GM12878 (cell line): ENCODE results near the gene RBMS3. TPM values are rescaled to one million over a fixed set of nuclear protein-coding genes. Genes with fewer than 3 reads are reported as not detected.

Experiments used
- ATAC-seq: fragments of 200-7000 bp; cut with Tn5 transposase; 3 replicates; pipeline ENCODE4 v1.9.1; 2020; ENCODE audit warnings: mild to moderate bottlenecking, moderate library complexity
- BruUV-seq: library from RNA; stranded (reverse); fragments of 400-500 nt; replicated peaks from 2 replicates; lab custom pipeline; 2021; lab: Mats Ljungman, UMichigan
- CTCF ChIA-PET: fragments of 300-600 bp; sonication (Branson Sonifier 250); formaldehyde crosslinking; extraction: SDS; loops from one replicate; lab custom pipeline; 2021; ENCODE audit warnings: inconsistent platforms; lab: Yijun Ruan, JAX
- POLR2A ChIA-PET: fragments of 350-600 bp; formaldehyde crosslinking; extraction: SDS; loops from one replicate; lab custom pipeline; 2021; ENCODE audit warnings: inconsistent platforms; lab: Charles Lee
- RAD21 ChIA-PET: fragments of 300-600 bp; sonication (Branson Sonifier 250); formaldehyde crosslinking; loops from one replicate; lab custom pipeline; 2023; ENCODE audit warnings: antibody characterized with exemption; ENCODE audit not compliant: unreplicated experiment; lab: Charles Lee
- SMC1A ChIA-PET: fragments of 300-600 bp; sonication (Branson Sonifier 250); formaldehyde crosslinking; loops from one replicate; lab custom pipeline; 2023; ENCODE audit not compliant: unreplicated experiment, uncharacterized antibody; lab: Charles Lee
- DNase-seq: peaks from one replicate; pipeline ENCODE4 v3.0.0-alpha.2; 2011; ENCODE audit warnings: low read depth, low spot score
- FAIRE-seq: peaks from 3 replicates; lab custom pipeline; 2011; peaks lifted over from hg19 to GRCh38; lab: Jason Lieb, UNC
- H2AFZ ChIP-seq: 2 replicates; pipeline ENCODE4 v1.6.0; 2011; ENCODE audit warnings: low read depth, low read length, control low read depth; ENCODE audit not compliant: control insufficient read depth
- H3K27ac ChIP-seq: 2 replicates; pipeline ENCODE4 v1.5.1; 2011; ENCODE audit warnings: control low read depth; ENCODE audit not compliant: control insufficient read depth, insufficient read depth
- H3K27me3 ChIP-seq, 2 experiments: replicated peaks in 1 of 2; 2 replicates each; pipeline versions ENCODE4 v1.6.0 to v1.6.1; 2011; ENCODE audit warnings: low read length in 1 of 2; ENCODE audit not compliant: control insufficient read depth in 2 of 2, insufficient read depth in 2 of 2
- H3K36me3 ChIP-seq, 2 experiments: 2 replicates each; pipeline ENCODE4 v1.5.1; 2011; ENCODE audit warnings: low read length in 1 of 2; ENCODE audit not compliant: control insufficient read depth in 2 of 2, insufficient read depth in 2 of 2
- H3K4me1 ChIP-seq: 2 replicates; pipeline ENCODE4 v1.6.1; 2011; ENCODE audit warnings: mild to moderate bottlenecking, low read length, moderate library complexity, mixed read lengths; ENCODE audit not compliant: control insufficient read depth, insufficient read depth
- H3K4me2 ChIP-seq: 2 replicates; pipeline ENCODE4 v1.6.0; 2011; ENCODE audit warnings: control low read depth; ENCODE audit not compliant: control insufficient read depth, insufficient read depth
- H3K4me3 ChIP-seq: fragments of 200-600 bp; sonication (generic); 2 replicates; pipeline ENCODE4 v1.5.1; 2016
- H3K79me2 ChIP-seq: 2 replicates; pipeline ENCODE4 v1.6.0; 2011; ENCODE audit warnings: low read length; ENCODE audit not compliant: control insufficient read depth, insufficient read depth
- H3K9ac ChIP-seq: 2 replicates; pipeline ENCODE4 v1.8.0; 2011; ENCODE audit warnings: low read length, control low read depth, mixed read lengths; ENCODE audit not compliant: control insufficient read depth, insufficient read depth
- H3K9me3 ChIP-seq: replicated peaks from 3 replicates; pipeline ENCODE4 v1.5.1; 2011; ENCODE audit warnings: mild to moderate bottlenecking, low read length; ENCODE audit not compliant: control insufficient read depth, insufficient read depth
- H4K20me1 ChIP-seq: 2 replicates; pipeline ENCODE4 v1.6.0; 2011; ENCODE audit not compliant: control insufficient read depth, insufficient read depth
- ELK1 ChIP-seq: IDR thresholded peaks from 2 replicates; pipeline ENCODE4 v1.6.1; 2012; ENCODE audit warnings: low read depth, low read length, improper control_type of control experiment
- NFYA ChIP-seq: IDR thresholded peaks from 2 replicates; pipeline ENCODE4 v1.6.1; 2011; ENCODE audit warnings: low read depth, mild to moderate bottlenecking, low read length, improper control_type of control experiment, borderline replicate concordance
- RBBP5 ChIP-seq: fragments of 200-600 bp; sonication (generic); conservative IDR thresholded peaks from 2 replicates; pipeline ENCODE4 v1.6.1; 2016
- TCF3 ChIP-seq: IDR thresholded peaks from 2 replicates; pipeline ENCODE4 v1.6.1; 2012; ENCODE audit warnings: low read depth, mild to moderate bottlenecking, low read length, borderline replicate concordance; ENCODE audit not compliant: insufficient read depth
- YBX1 ChIP-seq: fragments of 450-650 bp; IDR thresholded peaks from 2 replicates; pipeline ENCODE4 v1.6.1; 2016; ENCODE audit warnings: antibody characterized with exemption
- ZNF24 ChIP-seq: fragments of 450-650 bp; IDR thresholded peaks from 2 replicates; pipeline ENCODE4 v1.6.1; 2017; ENCODE audit warnings: antibody characterized with exemption, mild to moderate bottlenecking
- WGBS: methylation state at CpG from one replicate; pipeline ENCODE4 v1.1.6; 2016; ENCODE audit warnings: low lambda C conversion rate; ENCODE audit not compliant: insufficient replicate concordance, insufficient coverage; ENCODE audit errors: missing lambda C conversion rate; 5-methylcytosine and 5-hydroxymethylcytosine counted together
- in situ Hi-C: fragments of 300-500 bp; cut with MboI; formaldehyde crosslinking; loops from 9 replicates; pipeline ENCODE4 v1.14.3; 2018; ENCODE audit warnings: mixed read lengths
- intact Hi-C: fragments of 100-400 bp; cut with micrococcal nuclease; formaldehyde crosslinking; loops from one replicate; pipeline ENCODE4 v1.14.2; 2022; ENCODE audit not compliant: unreplicated experiment
- polyA plus RNA-seq, 11 experiments: library from polyadenylated mRNA; depleted of rRNA in 4 of 11; unstranded in 6 of 11; stranded (reverse) in 5 of 11; fragments of >200 nt; fragmentation: Nextera tagmentation in 4 of 11; fragmentation: Illumina TruSeq in 1 of 11; extraction: Ambion mirVana in 4 of 11; extraction: Trizol in 1 of 11; gene quantifications; 1 replicate in 1 of 11; 2 replicates in 10 of 11; pipeline versions ENCODE4 v1.2.1 to v1.2.3, GENCODE V29; 2011 to 2016; ENCODE audit warnings: inconsistent platforms in 2 of 11, missing spikeins in 2 of 11, low read depth in 1 of 11
- total RNA-seq, 4 experiments: library from RNA; depleted of rRNA in 3 of 4; stranded (reverse); fragments of >200 nt in 3 of 4; fragmentation: Illumina TruSeq in 1 of 4; extraction: Trizol in 1 of 4; gene quantifications; 2 replicates each; pipeline versions ENCODE4 v1.2.1 to v1.2.3, GENCODE V29; 2013 to 2021

The RBMS3 gene
- total and polyA plus RNA-seq, 10 of the 15 experiments (the other 5 are each of a cell fraction or from before 2014, with no cell fraction given) = 0.79 to 4.7 (median 3.1) TPM

- no peaks in the 10 kb centered on the region for H4K20me1 ChIP-seq
- 0% methylated on average over 1 of the region's 1 CpG for WGBS
- no peak overlapping the region for H3K9ac ChIP-seq
- intact Hi-C loops = no loop called here
- no peak overlapping the region for H3K27ac ChIP-seq
- no peak overlapping the region for H3K4me2 ChIP-seq
- no peaks in the 10 kb centered on the region for H3K27me3 ChIP-seq
- FAIRE-seq (no peak), DNase-seq (no peak), ATAC-seq (no peak; the same call in 2 of the 3 replicates)
- H3K36me3 ChIP-seq = no peaks in the 10 kb centered on the region
- RAD21 ChIA-PET = interaction anchor here (0.7 kb wide), 1 partner anchor 25 kb away, joined by 3 read pairs; no protein-coding TSS in a partner anchor
- POLR2A ChIA-PET = interaction anchor here (1.1 kb wide), 1 partner anchor 10 kb away, joined by 4 read pairs; no protein-coding TSS in a partner anchor
- in situ Hi-C loops = no loop called here
- H3K79me2 ChIP-seq = no peaks in the 10 kb centered on the region
- H3K9me3 ChIP-seq = no peaks in the 10 kb centered on the region; the same call in 2 of the 3 replicates
- CTCF ChIA-PET = interaction anchor here (0.6 to 1.6 kb wide), 3 partner anchors 17 to 125 kb away, joined by 3 read pairs; partner anchors contain the start of gene RBMS3
- no peak overlapping the region for H2AFZ ChIP-seq
- no peak overlapping the region for H3K4me3 ChIP-seq
- H3K4me1 ChIP-seq = peaks cover 6% of the 10 kb centered on the region
- SMC1A ChIA-PET = interaction anchor here (0.9 to 1.4 kb wide), 4 partner anchors 9 to 123 kb away, joined by 3 to 5 read pairs (median 4); no protein-coding TSS in a partner anchor
- TF ChIP-seq YBX1 = no peak
- no peak for TF ChIP-seq NFYA
- TF ChIP-seq RBBP5 = no peak
- TF ChIP-seq ZNF24 = no peak
- no peak for TF ChIP-seq TCF3
- TF ChIP-seq ELK1 = no peak
- BruUV-seq = no TSS peak
Measured at GRCh38 chr3:29406291-29406832, 125.5 kb downstream of the RBMS3 start.
